GM19193 (cell line): ENCODE data around the gene STK32C.

Experiments
- POLR2A ChIP-seq: IDR thresholded peaks from 4 replicates; pipeline ENCODE4 v1.6.1; 2011; ENCODE audit not compliant: insufficient read depth, insufficient read length; ENCODE audit errors: extremely low read depth

Gene STK32C

GRCh38 chr10:132329565-132330485 is 22.1 kb upstream of the STK32C start:
- TF ChIP-seq POLR2A = no peak

GRCh38 chr10:132328738-132329137 is 21.0 kb upstream of the STK32C start:
- TF ChIP-seq POLR2A = no peak

GRCh38 chr10:132328106-132328505 is 20.4 kb upstream of the STK32C start:
- no peak for TF ChIP-seq POLR2A

- no peak for TF ChIP-seq POLR2A
Measured at GRCh38 chr10:132326925-132327324, 19.2 kb upstream of the STK32C start.

GRCh38 chr10:132326344-132326889 is 18.7 kb upstream of the STK32C start:
- no peak for TF ChIP-seq POLR2A

GRCh38 chr10:132324186-132324585 is 16.4 kb upstream of the STK32C start:
- TF ChIP-seq POLR2A = no peak

- no peak for TF ChIP-seq POLR2A
Measured at GRCh38 chr10:132322586-132323048, 14.9 kb upstream of the STK32C start.

- TF ChIP-seq POLR2A = no peak
Measured at GRCh38 chr10:132321726-132322125, 14.0 kb upstream of the STK32C start.

- TF ChIP-seq POLR2A = no peak
Measured at GRCh38 chr10:132320654-132321469, 13.1 kb upstream of the STK32C start.

GRCh38 chr10:132319853-132320653 is 12.3 kb upstream of the STK32C start:
- no peak for TF ChIP-seq POLR2A

GRCh38 chr10:132316133-132316532 is 8.4 kb upstream of the STK32C start:
- no peak for TF ChIP-seq POLR2A

GRCh38 chr10:132314336-132314735 is 6.6 kb upstream of the STK32C start:
- TF ChIP-seq POLR2A = no peak

- TF ChIP-seq POLR2A = no peak
Measured at GRCh38 chr10:132313865-132314264, 6.1 kb upstream of the STK32C start.

- TF ChIP-seq POLR2A = no peak
Measured at GRCh38 chr10:132313305-132313704, 5.6 kb upstream of the STK32C start.
